Suprapubic skin (tissue), 3 donors: ENCODE data around the gene DLEU7.
A peak's percentile ranks its signal among the peaks of the same experiment; 100 is the strongest.

Experiments used
- CTCF ChIP-seq, 2 donors: fragments of 200-600 bp in 1 of 2; fragments of 450-650 bp in 1 of 2; sonication (generic) in 1 of 2; IDR thresholded peaks; one replicate each; pipeline ENCODE4 v1.5.1; 2016 to 2019; ENCODE audit warnings: antibody characterized with exemption in 2 of 2, mild to moderate bottlenecking in 1 of 2, moderate library complexity in 1 of 2
- EP300 ChIP-seq: sonication (generic); formaldehyde crosslinking; IDR thresholded peaks from one replicate; pipeline ENCODE4 v1.6.1; 2017; ENCODE audit warnings: antibody characterized with exemption
- POLR2A ChIP-seq, 2 donors: fragments of 450-650 bp; IDR thresholded peaks; one replicate each; pipeline ENCODE4 v1.6.1; 2017; ENCODE audit warnings: antibody characterized with exemption in 2 of 2, mild to moderate bottlenecking in 2 of 2, moderate library complexity in 2 of 2

GRCh38 chr13:50801087-50801931, 42.2 kb downstream of the DLEU7 start:
- TF ChIP-seq CTCF (IDR thresholded peaks at IDR 0.05) = peak; percentile 56 to 57
- no peak for TF ChIP-seq POLR2A (IDR thresholded peaks at IDR 0.05)
- TF ChIP-seq EP300 = no peak
